Fibroblast of lung (primary cell): ENCODE data around the gene SERF2. TPM values are rescaled to one million over a fixed set of nuclear protein-coding genes. Genes with fewer than 3 reads are reported as not detected.
"Not testable (repeated sequence)": the region's sequence is repeated elsewhere in the genome, so short reads cannot be mapped to it uniquely, and the experiment has no call there.

Source experiments
- DNase-seq, 2 donors: peaks; one replicate each; pipeline versions ENCODE4 v3.0.0 to v3.0.0-alpha.2; 2010; ENCODE audit warnings: low read depth in 2 of 2
- H2AFZ ChIP-seq: 2 replicates; pipeline ENCODE4 v1.5.1; 2012; ENCODE audit warnings: low read length, control low read depth, inconsistent platforms
- H3K27ac ChIP-seq: 2 replicates; pipeline ENCODE4 v1.5.1; 2011; ENCODE audit warnings: low read length, control low read depth; ENCODE audit not compliant: insufficient read depth
- H3K27me3 ChIP-seq: 2 replicates; pipeline ENCODE4 v1.5.1; 2011; ENCODE audit warnings: mild to moderate bottlenecking, low read length; ENCODE audit not compliant: control insufficient read depth, insufficient read depth
- H3K36me3 ChIP-seq: 2 replicates; pipeline ENCODE4 v1.5.1; 2011; ENCODE audit warnings: low read length; ENCODE audit not compliant: control insufficient read depth, insufficient read depth
- H3K4me1 ChIP-seq: 2 replicates; pipeline ENCODE4 v1.5.1; 2011; ENCODE audit warnings: low read length; ENCODE audit not compliant: control insufficient read depth, insufficient read depth; ENCODE audit errors: extremely low read depth
- H3K4me2 ChIP-seq: 2 replicates; pipeline ENCODE4 v1.5.1; 2011; ENCODE audit warnings: low read length, control low read depth; ENCODE audit not compliant: insufficient read depth; ENCODE audit errors: extremely low read depth
- H3K4me3 ChIP-seq, 4 experiments: fragments of 200-600 bp in 1 of 4; sonication (generic) in 1 of 4; replicated peaks in 1 of 4; 2 replicates each; pipeline ENCODE4 v1.5.1; 2011 to 2016; ENCODE audit warnings: low read length in 4 of 4, low read depth in 3 of 4, mild to moderate bottlenecking in 3 of 4, control low read depth in 2 of 4, inconsistent platforms in 1 of 4, mixed read lengths in 1 of 4; ENCODE audit not compliant: insufficient read depth in 1 of 4; ENCODE audit errors: control extremely low read depth in 1 of 4
- H3K79me2 ChIP-seq: 2 replicates; pipeline ENCODE4 v1.5.1; 2012; ENCODE audit warnings: mild to moderate bottlenecking, low read length, inconsistent platforms; ENCODE audit not compliant: control insufficient read depth, insufficient read depth
- H3K9ac ChIP-seq: 2 replicates; pipeline ENCODE4 v1.5.1; 2011; ENCODE audit warnings: mild to moderate bottlenecking, low read length, control low read depth; ENCODE audit not compliant: insufficient read depth
- H3K9me3 ChIP-seq: 2 replicates; pipeline ENCODE4 v1.5.1; 2012; ENCODE audit warnings: low read depth, low read length; ENCODE audit not compliant: control insufficient read depth, insufficient read depth
- H4K20me1 ChIP-seq: 2 replicates; pipeline ENCODE4 v1.5.1; 2011; ENCODE audit warnings: low read length; ENCODE audit not compliant: control insufficient read depth, insufficient read depth; ENCODE audit errors: extremely low read depth
- EZH2 ChIP-seq: IDR thresholded peaks from 2 replicates; pipeline ENCODE4 v1.5.1; 2012; ENCODE audit warnings: low read length, control low read depth, mild to moderate bottlenecking; ENCODE audit errors: missing control alignments
- polyA minus RNA-seq: library from RNA; depleted of rRNA, polyadenylated mRNA; stranded (reverse); fragments of >200 nt; gene quantifications from 2 replicates; pipeline ENCODE4 v1.2.3, GENCODE V29; 2011; ENCODE audit warnings: low replicate concordance
- polyA plus RNA-seq, 2 donors: library from polyadenylated mRNA; depleted of rRNA in 1 of 2; stranded (reverse) in 1 of 2; unstranded in 1 of 2; fragments of >200 nt; gene quantifications; 2 replicates each; pipeline ENCODE4 v1.2.1, GENCODE V29; 2011 to 2012; ENCODE audit warnings: missing spikeins in 1 of 2
- total RNA-seq: library from RNA; depleted of rRNA; stranded (reverse); fragments of >200 nt; gene quantifications from 2 replicates; pipeline ENCODE4 v1.2.1, GENCODE V29; 2014
- TF ChIP-seq, protein P1 (sequence below), 2 donors: IDR thresholded peaks in 1 of 2; conservative IDR thresholded peaks in 1 of 2; 1 replicate in 1 of 2; 2 replicates in 1 of 2; pipeline ENCODE4 v1.5.1; 2011 to 2012; ENCODE audit warnings: low read length in 2 of 2, control low read depth in 1 of 2, inconsistent platforms in 1 of 2, low read depth in 1 of 2, mild to moderate bottlenecking in 1 of 2

Gene SERF2
- total RNA-seq (371 and 422 TPM in 2 replicates), polyA plus RNA-seq (1,159 and 1,227 TPM in 2 replicates), polyA minus RNA-seq (712 and 895 TPM in 2 replicates)
- 1,277 and 1,570 TPM in 2 replicates for polyA plus RNA-seq (2012)

DNA sequence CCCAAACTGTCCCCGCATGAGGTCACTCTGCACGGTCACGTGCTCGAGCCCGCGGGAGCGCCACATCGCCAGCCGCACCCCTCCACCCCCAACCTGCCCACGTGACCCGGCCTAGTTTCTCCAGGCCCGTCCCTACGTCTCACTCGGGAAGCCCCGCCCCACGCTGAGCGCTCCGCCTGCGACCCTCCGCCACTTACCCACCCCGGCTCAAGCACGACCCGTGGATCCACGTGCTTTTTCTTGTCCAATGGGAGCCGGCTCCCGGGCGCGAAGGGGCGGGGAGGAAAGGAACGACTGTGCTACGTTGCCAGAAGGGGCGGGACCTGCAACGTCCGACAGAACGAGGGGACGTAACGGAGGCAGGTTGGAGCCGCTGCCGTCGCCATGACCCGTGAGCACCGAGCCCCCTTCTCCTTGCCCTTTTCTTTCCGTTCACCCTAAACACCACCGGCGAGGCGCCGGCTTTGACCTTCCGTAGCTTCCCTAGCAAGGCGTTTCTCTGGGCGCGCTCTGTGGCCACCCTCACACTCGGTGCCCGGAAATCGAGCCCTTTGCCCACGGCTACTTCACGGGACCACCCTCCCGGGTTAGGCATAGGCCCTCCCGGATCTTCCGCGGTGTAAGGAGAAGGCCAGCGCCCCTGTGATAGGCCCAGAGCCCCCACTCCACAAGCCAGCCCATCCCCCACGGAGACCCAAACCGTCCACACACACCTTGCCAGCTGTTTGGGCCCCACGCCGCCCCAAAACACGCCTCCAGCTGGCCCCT, at the start of gene SERF2:
SERF2 (plus strand) TSS at position 328 of the 768 bp plus-strand sequence; CDS start at position 385, 57 bp downstream.
- Histone ChIP-seq H3K36me3 (peaks cover 20% of the 10 kb centered on the region), H2AFZ (peak within 1 kb of the TSS; percentile 87), H3K4me2 (peak within 1 kb of the TSS; percentile 94), H3K27ac (peak within 1 kb of the TSS; percentile 97), H3K9me3 (no peaks in the 10 kb centered on the region), H3K4me3 (peak within 1 kb of the TSS; percentile 41 to 100 (median 89)), H4K20me1 (no peaks in the 10 kb centered on the region), H3K4me1 (peaks cover 14% of the 10 kb centered on the region), H3K9ac (peak within 1 kb of the TSS; percentile 98), H3K27me3 (no peaks in the 10 kb centered on the region), H3K79me2 (peaks cover 32% of the 10 kb centered on the region)
- DNase-seq, result peak; percentile 99
- TF ChIP-seq EZH2, result no peak
- TF ChIP-seq, protein P1, sequence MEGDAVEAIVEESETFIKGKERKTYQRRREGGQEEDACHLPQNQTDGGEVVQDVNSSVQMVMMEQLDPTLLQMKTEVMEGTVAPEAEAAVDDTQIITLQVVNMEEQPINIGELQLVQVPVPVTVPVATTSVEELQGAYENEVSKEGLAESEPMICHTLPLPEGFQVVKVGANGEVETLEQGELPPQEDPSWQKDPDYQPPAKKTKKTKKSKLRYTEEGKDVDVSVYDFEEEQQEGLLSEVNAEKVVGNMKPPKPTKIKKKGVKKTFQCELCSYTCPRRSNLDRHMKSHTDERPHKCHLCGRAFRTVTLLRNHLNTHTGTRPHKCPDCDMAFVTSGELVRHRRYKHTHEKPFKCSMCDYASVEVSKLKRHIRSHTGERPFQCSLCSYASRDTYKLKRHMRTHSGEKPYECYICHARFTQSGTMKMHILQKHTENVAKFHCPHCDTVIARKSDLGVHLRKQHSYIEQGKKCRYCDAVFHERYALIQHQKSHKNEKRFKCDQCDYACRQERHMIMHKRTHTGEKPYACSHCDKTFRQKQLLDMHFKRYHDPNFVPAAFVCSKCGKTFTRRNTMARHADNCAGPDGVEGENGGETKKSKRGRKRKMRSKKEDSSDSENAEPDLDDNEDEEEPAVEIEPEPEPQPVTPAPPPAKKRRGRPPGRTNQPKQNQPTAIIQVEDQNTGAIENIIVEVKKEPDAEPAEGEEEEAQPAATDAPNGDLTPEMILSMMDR (conservative IDR thresholded peaks at IDR 0.05 in 1 of 2, IDR thresholded peaks at IDR 0.05 in 1 of 2; ENCODE audit: low read depth in 1 of 2, low read length in 2 of 2), result no peak

DNA sequence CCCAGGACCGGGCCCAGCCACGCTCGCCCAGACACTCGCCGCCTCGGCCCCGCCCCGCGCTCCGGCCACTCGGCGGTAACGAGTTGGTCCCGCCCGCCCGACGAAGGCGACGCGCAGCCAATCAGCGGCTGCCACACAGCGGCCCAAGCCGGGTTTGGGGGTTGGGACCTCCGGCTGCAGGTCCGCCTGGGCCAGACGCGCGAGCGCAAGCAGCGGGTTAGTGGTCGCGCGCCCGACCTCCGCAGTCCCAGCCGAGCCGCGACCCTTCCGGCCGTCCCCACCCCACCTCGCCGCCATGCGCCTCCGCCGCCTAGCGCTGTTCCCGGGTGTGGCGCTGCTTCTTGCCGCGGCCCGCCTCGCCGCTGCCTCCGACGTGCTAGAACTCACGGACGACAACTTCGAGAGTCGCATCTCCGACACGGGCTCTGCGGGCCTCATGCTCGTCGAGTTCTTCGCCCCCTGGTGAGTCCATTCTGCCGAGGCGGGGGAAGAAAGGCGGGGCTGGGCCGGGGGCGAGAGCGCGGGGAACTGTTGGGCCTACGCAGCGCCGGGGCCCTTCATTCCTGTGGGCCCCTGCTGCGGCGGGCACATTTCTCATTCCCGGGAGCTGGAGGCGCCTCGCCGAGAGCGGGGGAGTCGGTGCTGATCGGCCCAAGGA, 45.7 kb upstream of the SERF2 start, which contains the start of gene PDIA3:
PDIA3 (plus strand) TSS at position 194 of the 658 bp plus-strand sequence; CDS start at position 296, 102 bp downstream.
- H3K36me3 ChIP-seq, H3K4me1 ChIP-seq, H3K9me3 ChIP-seq, H3K27me3 ChIP-seq, H4K20me1 ChIP-seq: not testable (repeated sequence)
- H3K9ac ChIP-seq, result peak within 1 kb of the TSS; percentile 97
- peaks cover 47% of the 10 kb centered on the region for H3K79me2 ChIP-seq
- peak within 1 kb of the TSS; percentile 36 for H2AFZ ChIP-seq
- peak within 1 kb of the TSS; percentile 17 for H3K4me2 ChIP-seq
- H3K27ac ChIP-seq, result peak within 1 kb of the TSS; percentile 96
- DNase-seq, result peak; percentile 86 to 88
- peak within 1 kb of the TSS; percentile 62 to 94 (median 82) for H3K4me3 ChIP-seq

DNA sequence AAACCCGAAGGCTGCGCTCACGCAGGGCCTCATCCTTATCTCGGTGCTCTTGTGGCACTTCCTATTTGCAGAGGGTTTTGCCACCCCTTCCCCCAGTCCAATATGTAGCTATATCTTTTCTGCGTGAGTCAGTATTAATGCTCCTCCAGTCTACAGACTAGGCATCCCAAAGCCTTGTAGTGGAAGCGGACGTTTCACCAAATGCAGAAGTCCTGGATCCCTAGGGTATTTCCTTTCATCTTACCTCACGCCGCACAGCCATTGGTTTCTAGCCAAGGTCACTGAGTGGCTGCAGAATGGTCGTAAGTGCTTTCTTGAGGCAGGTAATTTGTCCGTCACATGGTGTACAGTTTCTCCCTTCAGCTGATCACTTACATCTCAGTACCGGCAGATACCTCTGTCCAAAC, 45.2 kb upstream of the SERF2 start:
- Histone ChIP-seq H3K79me2 (peaks cover 52% of the 10 kb centered on the region), H3K9ac (peak overlapping the region; percentile 97), H3K27ac (peak overlapping the region; percentile 96), H3K4me2 (peak overlapping the region; percentile 17), H3K4me3 (peak overlapping the region; percentile 62 to 94 (median 82))
- H3K36me3 ChIP-seq, H3K27me3 ChIP-seq, H2AFZ ChIP-seq, H3K4me1 ChIP-seq, H3K9me3 ChIP-seq, H4K20me1 ChIP-seq: not testable (repeated sequence)
- DNase-seq, result peak; percentile 42 to 57
